ENCODE results near the gene PIN1. TPM values are rescaled to one million over a fixed set of nuclear protein-coding genes. Genes with fewer than 3 reads are reported as not detected.

PIN1 gene
- total and polyA plus RNA-seq, 2 of the 13 experiments (the other 11 are each of a cell fraction or from before 2014, with no cell fraction given): 31.9 to 72.0 TPM

- WGBS (ENCODE audit: low lambda C conversion rate): 53% methylated on average over 6 of the region's 6 CpGs
- TF ChIP-seq CTCF (CRISPR knock-in tag; IDR thresholded peaks at IDR 0.05) (peak; percentile 92), ZNF17 (CRISPR knock-in tag; IDR thresholded peaks at IDR 0.05) (no peak), GABPA (IDR thresholded peaks at IDR 0.05; ENCODE audit: low read depth, low read length) (no peak), GABPA (CRISPR knock-in tag; IDR thresholded peaks at IDR 0.05; ENCODE audit: low read depth) (0 out of 2 replicates have a peak, but pooled peaks have one; percentile 35), ZNF773 (CRISPR knock-in tag; IDR thresholded peaks at IDR 0.05; ENCODE audit: borderline replicate concordance) (no peak), ZNF142 (CRISPR knock-in tag; IDR thresholded peaks at IDR 0.05) (no peak), HMGXB4 (CRISPR knock-in tag; IDR thresholded peaks at IDR 0.05; ENCODE audit: borderline replicate concordance in 1 of 2, low read depth in 1 of 2) (0 out of 4 replicates have a peak, but pooled peaks of 1 of the 2 experiments have one; percentile 39), ARID3A (IDR thresholded peaks at IDR 0.05; ENCODE audit: low read depth, low read length) (peak; percentile 96), ETV5 (CRISPR knock-in tag; IDR thresholded peaks at IDR 0.05; ENCODE audit: borderline replicate concordance) (peak; percentile 38; the same call in 1 of the 2 replicates), ZNF580 (CRISPR knock-in tag; IDR thresholded peaks at IDR 0.05; ENCODE audit: borderline replicate concordance, low read depth) (peak; percentile 57; the same call in 1 of the 2 replicates), STAG1 (CRISPR knock-in tag; IDR thresholded peaks at IDR 0.05) (peak; percentile 94)
Measured at GRCh38 chr19:9796113-9796773, 38.9 kb upstream of the PIN1 start.

More at GRCh38 chr19:9796113-9796773, 38.9 kb upstream of the PIN1 start:
- no peaks in the 10 kb centered on the region for H3K9me3 ChIP-seq (ENCODE audit: low read length)
- peak; percentile 86 for DNase-seq (ENCODE audit: low spot score)
- H2AFZ ChIP-seq (ENCODE audit: low read length): no peak overlapping the region
- H3K9ac ChIP-seq (ENCODE audit: insufficient read depth, low read depth, low read length): no peak overlapping the region
- H3K36me3 ChIP-seq (replicated peaks in 1 of 2; ENCODE audit: control insufficient read depth in 1 of 2, insufficient read depth in 2 of 2, low read length in 2 of 2): no peaks in the 10 kb centered on the region
- no peaks in the 10 kb centered on the region for H4K20me1 ChIP-seq (ENCODE audit: insufficient read depth, low read length)
- intact Hi-C loops (cut with micrococcal nuclease; ENCODE audit: unreplicated experiment) (loop anchor here (2.0 to 10.0 kb wide), 2 partner anchors 209 to 481 kb away; no protein-coding TSS in a partner anchor), in situ Hi-C loops (cut with HindIII; ENCODE audit: extremely low pct_ligation_motif_present, low pct_unique_long_range_greater_than_20kb) (loop anchor here (5.0 to 25.0 kb wide), 2 partner anchors 484 to 659 kb away; partner anchors contain the start of genes OR7G3 and ZNF317)
- BruUV-seq (replicated peaks): no TSS peak
- H3K4me2 ChIP-seq (ENCODE audit: low read depth, low read length): no peak overlapping the region
- POLR2A ChIA-PET: no interaction called here
- H3K27me3 ChIP-seq (ENCODE audit: control insufficient read depth in 1 of 2, insufficient read depth in 2 of 2, low read length in 2 of 2): no peaks in the 10 kb centered on the region
- no peak overlapping the region for H3K4me3 ChIP-seq (replicated peaks in 1 of 3; ENCODE audit: insufficient read depth in 1 of 3, low read depth in 2 of 3, low read length in 3 of 3)
- no peaks in the 10 kb centered on the region for H3K79me2 ChIP-seq (ENCODE audit: insufficient read depth, low read length)
- H3K4me1 ChIP-seq (ENCODE audit: insufficient read depth, low read length): 0 out of 2 replicates have a peak, but pooled peaks cover under 1% of the 10 kb centered on the region
- ATAC-seq: peak; percentile 71
- CTCF ChIA-PET (ENCODE audit: low intra/inter-chr PET ratio, low total read pairs): interaction anchor here (1.3 to 2.7 kb wide), 3 partner anchors 171 to 590 kb away, joined by 5 to 50 read pairs (median 15); no protein-coding TSS in a partner anchor
- peak; percentile 96 for FAIRE-seq
- H3K27ac ChIP-seq (ENCODE audit: extremely low read length, insufficient read depth, low read length): no peak overlapping the region
